Tongue (tissue), 2 donors: Measurements from ENCODE around the gene TBC1D22A. TPM values are rescaled to one million over a fixed set of nuclear protein-coding genes. Genes with fewer than 3 reads are reported as not detected.

Experiments
- DNase-seq: peaks from one replicate; pipeline ENCODE4 v3.0.0-alpha.2; 2015
- total RNA-seq: library from RNA; depleted of rRNA; stranded (reverse); fragments of >200 nt; gene quantifications from one replicate; pipeline ENCODE4 v1.2.3, GENCODE V29; 2014

Gene TBC1D22A
- total RNA-seq, 1 donor from 2014 or later = 14.3 TPM

DNA sequence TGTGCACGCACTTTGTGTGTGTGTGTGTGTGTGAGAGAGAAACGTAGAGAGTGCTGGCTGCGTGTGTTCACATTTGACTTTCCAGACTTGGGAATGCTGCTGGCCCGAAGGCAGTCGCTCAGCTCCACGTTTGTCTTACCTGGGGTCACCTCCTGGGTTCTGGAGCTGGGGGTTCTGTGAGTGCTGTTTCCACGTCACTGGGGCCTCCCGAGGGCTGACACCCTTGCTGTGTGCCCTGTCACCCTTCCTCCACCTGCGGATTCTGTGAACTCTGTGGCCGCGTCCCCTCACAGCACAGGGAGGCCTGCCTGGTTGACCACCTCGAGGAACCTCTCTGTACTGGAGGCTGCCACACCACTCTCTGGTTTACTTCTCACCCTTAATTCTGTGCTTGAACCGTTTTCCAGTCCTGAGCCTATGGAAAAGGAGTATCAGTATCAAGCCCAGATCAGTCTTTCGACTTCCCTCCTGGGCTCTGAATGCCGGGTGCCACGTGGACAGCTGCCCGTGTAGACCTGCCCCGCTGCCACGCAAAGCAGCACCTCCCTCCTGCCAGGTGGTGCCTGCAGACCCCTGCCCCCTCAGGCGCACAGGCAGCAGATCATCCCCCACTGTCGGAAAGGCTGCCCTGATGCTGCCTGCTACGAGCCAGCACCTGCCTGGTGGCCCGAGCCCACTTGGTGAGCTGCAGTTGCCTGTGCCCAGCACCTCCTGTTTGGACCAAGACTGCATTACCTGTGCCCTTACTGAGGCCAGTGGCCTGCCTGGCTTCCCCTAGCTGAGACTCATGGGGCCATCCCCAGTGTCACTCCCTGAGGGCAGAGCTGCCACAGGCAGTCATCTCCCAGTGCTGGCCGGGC lies 233.3 kb downstream of the TBC1D22A start:
- DNase-seq = no peak

DNA sequence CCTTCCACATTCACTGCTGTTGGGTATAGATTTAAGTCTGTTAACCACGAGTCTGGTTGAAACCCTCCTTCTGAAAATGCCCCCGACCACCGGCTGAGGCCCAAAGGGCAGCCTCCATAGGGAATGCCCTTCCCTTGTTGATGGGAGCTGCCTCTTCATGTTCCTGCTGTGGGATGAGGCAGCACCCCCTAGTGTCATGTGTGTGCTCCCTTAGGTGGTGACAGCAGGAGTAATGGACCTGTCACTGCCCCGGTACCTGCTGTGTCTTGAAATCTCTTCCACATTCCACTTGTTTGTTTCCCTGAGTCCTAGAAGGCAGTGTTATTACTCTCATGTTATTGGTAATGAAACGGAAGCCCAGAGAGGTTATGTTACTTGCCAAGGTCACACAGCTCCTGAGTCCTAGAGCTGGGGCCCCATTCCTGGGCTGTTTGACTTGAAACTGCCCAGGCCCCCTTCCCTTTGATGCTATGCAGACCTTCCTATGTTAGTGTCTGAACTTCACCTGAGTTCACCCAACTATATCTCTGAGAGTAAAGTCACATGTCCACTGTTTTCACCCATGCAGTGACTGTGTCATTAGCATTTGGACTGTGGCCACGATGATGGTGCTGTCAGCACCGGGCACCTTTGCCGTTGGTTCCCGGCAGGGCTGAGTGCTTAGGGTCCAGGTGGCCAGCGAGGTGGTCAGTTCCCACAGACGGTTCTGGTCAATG lies 234.3 kb downstream of the TBC1D22A start:
- DNase-seq = no peak

GRCh38 chr22:46997311-46997970 lies 235.0 kb downstream of the TBC1D22A start:
- DNase-seq = no peak

- DNase-seq = no peak
Observed at GRCh38 chr22:46998331-46998730, 235.9 kb downstream of the TBC1D22A start.

GRCh38 chr22:47000256-47000655 lies 237.8 kb downstream of the TBC1D22A start:
- no peak for DNase-seq

GRCh38 chr22:47000888-47001287 lies 238.4 kb downstream of the TBC1D22A start:
- DNase-seq = no peak

DNA sequence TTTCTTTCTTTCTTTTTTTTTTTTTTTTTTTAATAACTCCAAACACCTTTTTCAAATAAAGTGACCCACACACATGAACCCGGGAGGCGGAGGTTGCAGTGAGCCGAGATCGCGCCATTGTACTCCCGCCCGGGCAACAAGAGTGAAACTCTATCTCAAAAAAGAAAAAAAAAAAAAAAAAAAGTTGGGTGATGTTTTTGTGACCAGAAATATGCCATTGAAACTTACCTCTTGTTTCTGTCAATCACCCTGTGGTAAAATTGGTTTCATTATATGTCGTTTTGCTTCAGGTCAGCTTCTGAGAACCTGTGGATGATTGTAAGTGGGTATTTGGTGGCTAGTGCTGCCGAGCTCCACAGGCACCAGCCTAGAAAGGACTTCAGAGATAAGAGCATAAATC lies 238.8 kb downstream of the TBC1D22A start:
- no peak for DNase-seq

- DNase-seq = no peak
Observed at GRCh38 chr22:47002692-47003091, 240.2 kb downstream of the TBC1D22A start.

GRCh38 chr22:47005506-47006408 lies 243.3 kb downstream of the TBC1D22A start:
- DNase-seq = no peak

DNA sequence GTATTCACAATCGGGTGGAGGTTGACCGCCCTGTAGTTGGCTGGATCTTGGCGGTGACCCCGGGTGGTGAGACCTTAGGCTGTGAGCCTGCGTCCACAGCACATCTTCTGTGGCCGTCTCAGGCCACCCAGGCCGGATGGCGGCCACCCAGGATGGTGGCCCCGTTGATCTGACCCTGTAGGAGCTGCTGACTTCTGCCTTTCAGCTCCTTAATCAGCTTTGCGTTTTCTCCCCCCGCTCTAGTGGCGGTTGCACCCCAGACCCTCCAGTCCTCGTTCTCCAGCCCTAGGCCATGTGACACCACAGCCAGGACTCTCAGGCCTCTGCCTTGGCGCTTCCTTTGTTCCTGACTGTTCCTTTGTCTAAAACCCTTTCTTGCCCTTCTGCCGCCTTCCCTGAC lies 244.0 kb downstream of the TBC1D22A start:
- no peak for DNase-seq

GRCh38 chr22:47006869-47007268 lies 244.4 kb downstream of the TBC1D22A start:
- no peak for DNase-seq

- no peak for DNase-seq
Observed at GRCh38 chr22:47007496-47007895, 245.0 kb downstream of the TBC1D22A start.

GRCh38 chr22:47008208-47008885 lies 245.9 kb downstream of the TBC1D22A start:
- DNase-seq = no peak

GRCh38 chr22:47009304-47010101 lies 247.1 kb downstream of the TBC1D22A start:
- DNase-seq = no peak

GRCh38 chr22:47010211-47010610 lies 247.8 kb downstream of the TBC1D22A start:
- no peak for DNase-seq

GRCh38 chr22:47011131-47011858 lies 248.8 kb downstream of the TBC1D22A start:
- peak; percentile 27 for DNase-seq

DNA sequence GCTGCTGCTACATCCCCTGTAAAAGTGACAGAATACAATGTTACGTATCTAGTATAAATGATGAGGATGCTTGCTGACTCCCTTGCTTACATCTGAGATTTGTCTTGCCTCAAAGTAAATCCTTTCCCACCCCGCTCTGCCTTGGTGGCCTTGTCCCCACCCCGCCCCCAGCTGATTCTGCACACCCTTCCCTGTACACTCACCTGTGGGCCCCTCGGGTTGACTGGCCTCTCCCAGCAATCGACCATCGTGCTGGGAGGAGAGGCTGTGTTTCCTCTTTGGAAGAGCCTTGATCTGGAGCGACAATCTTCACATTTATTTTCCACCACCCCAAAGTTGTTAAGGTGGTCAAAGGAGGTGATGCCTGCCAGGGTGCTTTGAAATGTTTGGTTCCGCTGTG lies 249.4 kb downstream of the TBC1D22A start:
- DNase-seq = no peak

DNA sequence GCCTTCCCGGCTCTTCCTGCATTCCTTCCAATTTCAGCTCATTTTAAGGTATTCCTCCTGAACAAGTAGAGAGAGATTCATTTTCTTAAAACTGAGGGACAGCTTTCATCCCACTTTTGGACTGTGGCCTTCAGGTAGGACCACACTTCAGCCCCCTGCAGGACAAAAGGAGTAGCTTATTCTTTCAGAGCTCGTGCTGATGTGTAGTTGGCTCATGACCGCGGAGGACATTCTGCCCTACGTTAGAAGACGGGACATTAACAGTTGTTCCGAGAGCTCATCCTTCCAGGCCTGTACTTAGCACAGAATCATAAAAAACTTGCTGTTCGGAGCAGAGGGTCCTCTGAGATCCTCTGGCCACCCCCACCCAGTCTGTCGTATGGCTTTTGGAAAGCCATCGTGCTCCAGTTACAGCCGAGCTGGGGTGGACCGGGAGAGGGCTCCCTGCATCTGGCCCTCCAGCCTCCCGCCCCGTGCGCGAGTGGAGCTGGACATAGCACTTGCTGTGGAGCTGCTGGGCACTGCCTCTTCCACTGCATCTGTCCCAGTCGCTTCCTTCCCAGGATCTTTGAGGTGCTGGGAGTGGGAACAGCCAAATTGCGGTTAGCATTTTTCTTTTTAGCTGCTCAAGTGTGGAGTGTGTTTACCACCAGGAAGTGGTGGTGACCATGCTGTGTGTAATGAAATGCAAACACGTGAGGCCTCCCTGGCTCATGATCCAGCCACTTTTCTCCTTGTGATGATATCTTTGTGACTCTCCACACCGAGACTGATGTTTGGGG lies 250.3 kb downstream of the TBC1D22A start:
- no peak for DNase-seq
